ENCODE measurements around the gene PLSCR3.

PLSCR3 gene

GRCh38 chr17:7374353-7374752 is 20.0 kb downstream of the PLSCR3 start:
- TF ChIP-seq RARB (CRISPR knock-in tag; IDR thresholded peaks at IDR 0.05) (no peak), ARNTL (CRISPR knock-in tag; IDR thresholded peaks at IDR 0.05; ENCODE audit: borderline replicate concordance, low read depth) (no peak), ZNF70 (CRISPR knock-in tag; IDR thresholded peaks at IDR 0.05) (no peak), SNAI2 (CRISPR knock-in tag; IDR thresholded peaks at IDR 0.05) (no peak), POU6F1 (CRISPR knock-in tag; IDR thresholded peaks at IDR 0.05; ENCODE audit: borderline replicate concordance, low read depth) (no peak), CSRNP3 (CRISPR knock-in tag; IDR thresholded peaks at IDR 0.05) (no peak), ESRRG (CRISPR knock-in tag; IDR thresholded peaks at IDR 0.05) (no peak), TCF4 (CRISPR knock-in tag; IDR thresholded peaks at IDR 0.05; ENCODE audit: borderline replicate concordance) (no peak), TSHZ2 (CRISPR knock-in tag; IDR thresholded peaks at IDR 0.05) (no peak), OSR1 (CRISPR knock-in tag; IDR thresholded peaks at IDR 0.05) (no peak), ZFP3 (CRISPR knock-in tag; IDR thresholded peaks at IDR 0.05) (no peak), ISL1 (CRISPR knock-in tag; IDR thresholded peaks at IDR 0.05) (no peak), ZNF8 (CRISPR knock-in tag; IDR thresholded peaks at IDR 0.05) (no peak), ZNF565 (CRISPR knock-in tag; conservative IDR thresholded peaks at IDR 0.05; ENCODE audit: low read depth) (no peak), CREB5 (CRISPR knock-in tag; IDR thresholded peaks at IDR 0.05; ENCODE audit: low read depth) (no peak), PATZ1 (CRISPR knock-in tag; IDR thresholded peaks at IDR 0.05; ENCODE audit: borderline replicate concordance) (no peak), TOX (CRISPR knock-in tag; IDR thresholded peaks at IDR 0.05; ENCODE audit: borderline replicate concordance) (no peak), BACH2 (CRISPR knock-in tag; IDR thresholded peaks at IDR 0.05; ENCODE audit: borderline replicate concordance) (no peak), ZFP30 (CRISPR knock-in tag; IDR thresholded peaks at IDR 0.05) (no peak)
- ATAC-seq, result no peak

GRCh38 chr17:7370853-7371252 is 23.5 kb downstream of the PLSCR3 start:
- no peak for ATAC-seq
- no peak for TF ChIP-seq ARNTL (CRISPR knock-in tag; IDR thresholded peaks at IDR 0.05; ENCODE audit: borderline replicate concordance, low read depth)
- no peak for TF ChIP-seq ZFP3 (CRISPR knock-in tag; IDR thresholded peaks at IDR 0.05)
- TF ChIP-seq CSRNP3 (CRISPR knock-in tag; IDR thresholded peaks at IDR 0.05), result no peak
- no peak for TF ChIP-seq OSR1 (CRISPR knock-in tag; IDR thresholded peaks at IDR 0.05)
- TF ChIP-seq PATZ1 (CRISPR knock-in tag; IDR thresholded peaks at IDR 0.05; ENCODE audit: borderline replicate concordance), result no peak
- TF ChIP-seq ZNF8 (CRISPR knock-in tag; IDR thresholded peaks at IDR 0.05), result no peak
- no peak for TF ChIP-seq PPARA (CRISPR knock-in tag; IDR thresholded peaks at IDR 0.05; ENCODE audit: borderline replicate concordance)
- TF ChIP-seq TSHZ2 (CRISPR knock-in tag; IDR thresholded peaks at IDR 0.05), result no peak
- TF ChIP-seq RARB (CRISPR knock-in tag; IDR thresholded peaks at IDR 0.05), result no peak
- TF ChIP-seq ZC3H10 (CRISPR knock-in tag; IDR thresholded peaks at IDR 0.05), result no peak
- TF ChIP-seq GLIS3 (CRISPR knock-in tag; IDR thresholded peaks at IDR 0.05), result no peak
- TF ChIP-seq ISL1 (CRISPR knock-in tag; IDR thresholded peaks at IDR 0.05), result no peak
- no peak for TF ChIP-seq ZFP30 (CRISPR knock-in tag; IDR thresholded peaks at IDR 0.05)
- no peak for TF ChIP-seq TOX (CRISPR knock-in tag; IDR thresholded peaks at IDR 0.05; ENCODE audit: borderline replicate concordance)
- TF ChIP-seq CSDC2 (CRISPR knock-in tag; IDR thresholded peaks at IDR 0.05), result no peak
- TF ChIP-seq ZNF565 (CRISPR knock-in tag; conservative IDR thresholded peaks at IDR 0.05; ENCODE audit: low read depth), result no peak
- TF ChIP-seq ZNF70 (CRISPR knock-in tag; IDR thresholded peaks at IDR 0.05), result no peak
